Activated CD8-positive, alpha-beta memory T cell treated with anti-CD3 and anti-CD28 coated beads, Interleukin-2, amount 10 ng/mL, durations not matched to agents 7 days and 5 days (primary cell): ENCODE results near the gene GTF2H2C. TPM values are rescaled to one million over a fixed set of nuclear protein-coding genes. Genes with fewer than 3 reads are reported as not detected.
"Not testable (repeated sequence)": the region's sequence is repeated elsewhere in the genome, so short reads cannot be mapped to it uniquely, and the experiment has no call there.

ENCODE experiments used
- ATAC-seq: fragments of 150-1000 bp; cut with Tn5 transposase; one replicate; pipeline ENCODE4 v1.10.0; 2021; ENCODE audit warnings: moderate library complexity
- CTCF ChIA-PET: fragments of 350-600 bp; sonication (Branson Sonifier 250); formaldehyde crosslinking; loops from one replicate; lab custom pipeline; 2021; ENCODE audit warnings: antibody characterized with exemption; lab: Charles Lee
- DNase-seq: peaks from one replicate; pipeline ENCODE4 v3.0.0-alpha.2; 2020
- H3K27ac Mint-ChIP-seq: one replicate; pipeline ENCODE4 v1.8.0; 2021; ENCODE audit warnings: mild to moderate bottlenecking, mixed read lengths
- H3K27me3 Mint-ChIP-seq: one replicate; pipeline ENCODE4 v1.8.0; 2021; ENCODE audit warnings: mixed read lengths
- H3K36me3 Mint-ChIP-seq: one replicate; pipeline ENCODE4 v1.8.0; 2021; ENCODE audit warnings: mild to moderate bottlenecking, mixed read lengths
- H3K4me1 Mint-ChIP-seq: one replicate; pipeline ENCODE4 v1.8.0; 2021; ENCODE audit warnings: mixed read lengths
- H3K4me3 Mint-ChIP-seq: one replicate; pipeline ENCODE4 v1.8.0; 2021; ENCODE audit warnings: mild to moderate bottlenecking, moderate library complexity, mixed read lengths
- H3K9me3 Mint-ChIP-seq: one replicate; pipeline ENCODE4 v1.8.0; 2022; ENCODE audit warnings: low read depth, mixed read lengths
- total RNA-seq, 2 experiments: library from RNA; stranded (reverse); gene quantifications; one replicate each; pipeline ENCODE4 v1.2.3, GENCODE V29; 2021

Gene GTF2H2C
- total RNA-seq, 2 experiments from 2014 or later, result 33.5 to 34.5 TPM

- H3K9me3 Mint-ChIP-seq, H3K4me3 Mint-ChIP-seq, CTCF ChIA-PET, H3K36me3 Mint-ChIP-seq, H3K27ac Mint-ChIP-seq, H3K27me3 Mint-ChIP-seq, H3K4me1 Mint-ChIP-seq, ATAC-seq, DNase-seq: not testable (repeated sequence)
These were observed 46.8 kb downstream of the GTF2H2C start for GRCh38 chr5:69606839-69607238.

GRCh38 chr5:69607750-69608149 is 47.8 kb downstream of the GTF2H2C start:
- peak; percentile 55 for ATAC-seq
- H3K36me3 Mint-ChIP-seq, H3K4me1 Mint-ChIP-seq, H3K27me3 Mint-ChIP-seq, H3K27ac Mint-ChIP-seq, DNase-seq, CTCF ChIA-PET, H3K9me3 Mint-ChIP-seq, H3K4me3 Mint-ChIP-seq: not testable (repeated sequence)

GRCh38 chr5:69608861-69609496 is 49.0 kb downstream of the GTF2H2C start:
- H3K4me3 Mint-ChIP-seq, H3K9me3 Mint-ChIP-seq, H3K4me1 Mint-ChIP-seq, H3K36me3 Mint-ChIP-seq, CTCF ChIA-PET, H3K27ac Mint-ChIP-seq, ATAC-seq, H3K27me3 Mint-ChIP-seq, DNase-seq: not testable (repeated sequence)

- H3K4me3 Mint-ChIP-seq, CTCF ChIA-PET, H3K27me3 Mint-ChIP-seq, H3K4me1 Mint-ChIP-seq, H3K36me3 Mint-ChIP-seq, H3K27ac Mint-ChIP-seq, H3K9me3 Mint-ChIP-seq, DNase-seq, ATAC-seq: not testable (repeated sequence)
These were observed 54.9 kb downstream of the GTF2H2C start for GRCh38 chr5:69614843-69615242.

GRCh38 chr5:69631879-69632278 is 71.9 kb downstream of the GTF2H2C start:
- DNase-seq, H3K27ac Mint-ChIP-seq, H3K4me3 Mint-ChIP-seq, H3K9me3 Mint-ChIP-seq, H3K4me1 Mint-ChIP-seq, H3K27me3 Mint-ChIP-seq, CTCF ChIA-PET, H3K36me3 Mint-ChIP-seq, ATAC-seq: not testable (repeated sequence)

Other genes starting within 250 kb of the GTF2H2C start
- gene CCDC125, start 227.4 kb upstream of the GTF2H2C start, total RNA-seq, result 10 to 100 TPM in 1 of 2 experiments, 1 to 10 TPM in 1; 9.4 to 11.2 TPM
- 10 to 100 TPM; 31.8 to 49.1 TPM for gene AK6, start 190.7 kb upstream of the GTF2H2C start, total RNA-seq
- gene TAF9, start 190.7 kb upstream of the GTF2H2C start, total RNA-seq, result 10 to 100 TPM; 48.9 to 63.1 TPM
- 10 to 100 TPM; 19.7 to 26.4 TPM for gene RAD17, start 190.4 kb upstream of the GTF2H2C start, total RNA-seq
- under 1 TPM; 0.18 to 0.26 TPM for gene MARVELD2, start 145.1 kb upstream of the GTF2H2C start, total RNA-seq
- gene OCLN, start 67.4 kb upstream of the GTF2H2C start, total RNA-seq, result 1 to 10 TPM in 1 of 2 experiments, under 1 TPM in 1; 0.91 to 1.9 TPM